Measurements from ENCODE around the gene CTNNBL1.

GRCh38 chr20:37852666-37853065 lies 158.8 kb downstream of the CTNNBL1 start:
- TF ChIP-seq CTCF (IDR thresholded peaks at IDR 0.05 in 2 of 3, conservative IDR thresholded peaks at IDR 0.05 in 1 of 3; ENCODE audit: borderline replicate concordance in 1 of 3, insufficient read depth in 1 of 3, low read depth in 2 of 3, low read length in 2 of 3) (no peak), ZNF274 (IDR thresholded peaks at IDR 0.05; ENCODE audit: low read depth, low read length) (no peak), CBX3 (IDR thresholded peaks at IDR 0.05; ENCODE audit: low read depth) (no peak), SRF (IDR thresholded peaks at IDR 0.05; ENCODE audit: low read depth) (no peak), RAD21 (IDR thresholded peaks at IDR 0.05; ENCODE audit: low read depth) (no peak), CEBPB (IDR thresholded peaks at IDR 0.05; ENCODE audit: low read depth) (no peak), POLR2A (IDR thresholded peaks at IDR 0.05; ENCODE audit: borderline replicate concordance, extremely low read depth, insufficient read depth, insufficient read length) (no peak), EZH2phosphoT487 (IDR thresholded peaks at IDR 0.05; ENCODE audit: borderline replicate concordance) (no peak), ATF3 (IDR thresholded peaks at IDR 0.05) (no peak)

Data from HCT116 (cell line).